Measurements from ENCODE around the gene APOH. TPM values are rescaled to one million over a fixed set of nuclear protein-coding genes. Genes with fewer than 3 reads are reported as not detected.
A peak's percentile ranks its signal among the peaks of the same experiment; 100 is the strongest.
"Not testable (repeated sequence)": the region's sequence is repeated elsewhere in the genome, so short reads cannot be mapped to it uniquely, and the experiment has no call there.

The APOH gene
- total RNA-seq, 6 experiments from 2014 or later, result not detected

GRCh38 chr17:66262767-66263166, 33.6 kb upstream of the APOH start:
- H3K4me3 Mint-ChIP-seq, result no peak overlapping the region
- H3K36me3 Mint-ChIP-seq (ENCODE audit: low read depth), result no peaks in the 10 kb centered on the region
- H3K9me3 Mint-ChIP-seq, result no peaks in the 10 kb centered on the region
- H3K27ac Mint-ChIP-seq, result no peak overlapping the region
- H3K4me1 Mint-ChIP-seq (ENCODE audit: low read depth), result peaks cover 7% of the 10 kb centered on the region
- DNase-seq, result no peak
- peaks cover 2% of the 10 kb centered on the region; the same call in 1 of the 2 replicates for H3K27me3 Mint-ChIP-seq (ENCODE audit: insufficient read depth)
- no peak for TF ChIP-seq CTCF (IDR thresholded peaks at IDR 0.05)

- Mint-ChIP-seq H3K36me3 (ENCODE audit: low read depth) (no peaks in the 10 kb centered on the region), H3K4me1 (ENCODE audit: low read depth) (no peaks in the 10 kb centered on the region), H3K27ac (no peak overlapping the region), H3K9me3 (no peaks in the 10 kb centered on the region), H3K4me3 (no peak overlapping the region), H3K27me3 (ENCODE audit: insufficient read depth) (peaks cover 2% of the 10 kb centered on the region; the same call in 1 of the 2 replicates)
- DNase-seq, result no peak
- no peak for TF ChIP-seq CTCF (IDR thresholded peaks at IDR 0.05)
These were observed 31.5 kb upstream of the APOH start for GRCh38 chr17:66260688-66261087.

GRCh38 chr17:66260275-66260674, 31.1 kb upstream of the APOH start:
- Mint-ChIP-seq H3K27ac (no peak overlapping the region), H3K4me3 (no peak overlapping the region), H3K27me3 (ENCODE audit: insufficient read depth) (peaks cover 2% of the 10 kb centered on the region; the same call in 1 of the 2 replicates), H3K36me3 (ENCODE audit: low read depth) (no peaks in the 10 kb centered on the region), H3K9me3 (no peaks in the 10 kb centered on the region), H3K4me1 (ENCODE audit: low read depth) (peaks cover 4% of the 10 kb centered on the region; the same call in 1 of the 2 replicates)
- TF ChIP-seq CTCF (IDR thresholded peaks at IDR 0.05), result no peak
- DNase-seq, result no peak

GRCh38 chr17:66255527-66255971, 26.3 kb upstream of the APOH start:
- Mint-ChIP-seq H3K36me3 (ENCODE audit: low read depth) (no peaks in the 10 kb centered on the region), H3K27ac (no peak overlapping the region), H3K9me3 (no peaks in the 10 kb centered on the region), H3K4me3 (no peak overlapping the region), H3K27me3 (ENCODE audit: insufficient read depth) (peaks cover 3% of the 10 kb centered on the region; the same call in 1 of the 2 replicates), H3K4me1 (ENCODE audit: low read depth) (peaks cover 6% of the 10 kb centered on the region; the same call in 1 of the 2 replicates)
- no peak for DNase-seq
- TF ChIP-seq CTCF (IDR thresholded peaks at IDR 0.05), result no peak

GRCh38 chr17:66255112-66255511, 25.9 kb upstream of the APOH start:
- Mint-ChIP-seq H3K4me1 (ENCODE audit: low read depth) (peaks cover 6% of the 10 kb centered on the region; the same call in 1 of the 2 replicates), H3K36me3 (ENCODE audit: low read depth) (no peaks in the 10 kb centered on the region), H3K9me3 (no peaks in the 10 kb centered on the region), H3K27ac (no peak overlapping the region), H3K4me3 (no peak overlapping the region), H3K27me3 (ENCODE audit: insufficient read depth) (peaks cover 3% of the 10 kb centered on the region; the same call in 1 of the 2 replicates)
- peak; percentile 84 for TF ChIP-seq CTCF (IDR thresholded peaks at IDR 0.05)
- peak; percentile 68 for DNase-seq

- H3K4me1 Mint-ChIP-seq (ENCODE audit: low read depth); H3K27ac Mint-ChIP-seq; H3K36me3 Mint-ChIP-seq (ENCODE audit: low read depth); DNase-seq; H3K9me3 Mint-ChIP-seq; H3K4me3 Mint-ChIP-seq; H3K27me3 Mint-ChIP-seq (ENCODE audit: insufficient read depth): not testable (repeated sequence)
These were observed 24.2 kb upstream of the APOH start for GRCh38 chr17:66253458-66253857.
